ENCODE measurements around the gene RESP18.
A peak's percentile ranks its signal among the peaks of the same experiment; 100 is the strongest.

The RESP18 gene

GRCh38 chr2:219279916-219280516 lies 52.5 kb downstream of the RESP18 start:
- Histone ChIP-seq H3K4me1 (ENCODE audit: low read depth, poor library complexity, severe bottlenecking) (peaks cover 28% of the 10 kb centered on the region), H2AFZ (ENCODE audit: low read depth) (peak overlapping the region; percentile 75), H3K4me2 (peak overlapping the region; percentile 89), H3K9ac (peak overlapping the region; percentile 73; the same call in 1 of the 2 replicates), H3K36me3 (ENCODE audit: insufficient read depth) (no peaks in the 10 kb centered on the region), H3K79me2 (ENCODE audit: insufficient read depth, low read depth) (no peaks in the 10 kb centered on the region), H3K27ac (peak overlapping the region; percentile 80), H3K4me3 (IDR thresholded peaks at IDR 0.05; ENCODE audit: insufficient read depth, low read depth, low read length) (no peak overlapping the region), H4K20me1 (ENCODE audit: insufficient read depth) (no peaks in the 10 kb centered on the region), H3K27me3 (ENCODE audit: insufficient read depth, low read depth) (no peaks in the 10 kb centered on the region)
- no peak for TF ChIP-seq CTCF (conservative IDR thresholded peaks at IDR 0.05; ENCODE audit: low read depth, low read length)

DNA sequence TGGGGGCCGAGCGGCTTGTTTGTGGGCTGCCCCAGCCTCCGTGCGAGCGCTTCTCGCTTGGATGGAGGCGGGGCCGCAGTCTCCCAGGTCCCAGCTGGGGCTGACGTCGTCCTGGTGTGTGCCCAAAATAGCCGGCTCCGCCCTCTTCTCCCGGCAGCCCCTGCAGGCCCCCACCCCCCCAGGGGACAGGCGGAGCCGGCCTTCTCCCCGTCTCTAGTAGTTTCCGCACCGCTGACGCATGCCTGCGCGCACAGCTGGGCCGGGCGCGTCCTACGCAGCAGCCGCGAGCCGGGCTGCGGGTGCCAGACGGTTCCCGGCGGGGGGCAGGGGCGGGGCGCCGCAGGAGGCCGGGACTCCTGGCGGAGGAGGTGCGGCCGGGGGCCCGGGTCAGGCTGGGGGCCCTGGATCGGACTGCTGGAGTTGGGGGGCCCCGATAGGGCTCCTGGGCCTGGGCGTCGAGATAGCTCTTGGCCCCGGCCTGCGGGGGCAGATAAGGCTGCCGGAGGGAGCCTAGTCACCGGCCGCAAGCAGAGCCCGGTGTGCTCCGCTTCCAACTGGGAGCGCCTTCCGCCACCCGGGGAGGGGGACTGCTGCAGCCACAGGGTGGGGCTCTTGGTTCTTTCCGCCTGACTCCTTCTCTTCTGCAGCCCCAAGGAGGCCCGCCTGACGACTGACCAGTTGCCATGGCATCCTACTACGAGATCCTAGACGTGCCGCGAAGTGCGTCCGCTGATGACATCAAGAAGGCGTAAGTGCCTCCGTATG lies 53.2 kb downstream of the RESP18 start, which contains the start of gene DNAJB2:
Gene DNAJB2, plus strand, starts transcription at position 216 of the 765 bp plus-strand sequence. Its CDS starts 468 bp downstream, at position 684.
- H4K20me1 ChIP-seq (ENCODE audit: insufficient read depth), result no peaks in the 10 kb centered on the region
- H3K27ac ChIP-seq, result peak within 1 kb of the TSS; percentile 80

DNA sequence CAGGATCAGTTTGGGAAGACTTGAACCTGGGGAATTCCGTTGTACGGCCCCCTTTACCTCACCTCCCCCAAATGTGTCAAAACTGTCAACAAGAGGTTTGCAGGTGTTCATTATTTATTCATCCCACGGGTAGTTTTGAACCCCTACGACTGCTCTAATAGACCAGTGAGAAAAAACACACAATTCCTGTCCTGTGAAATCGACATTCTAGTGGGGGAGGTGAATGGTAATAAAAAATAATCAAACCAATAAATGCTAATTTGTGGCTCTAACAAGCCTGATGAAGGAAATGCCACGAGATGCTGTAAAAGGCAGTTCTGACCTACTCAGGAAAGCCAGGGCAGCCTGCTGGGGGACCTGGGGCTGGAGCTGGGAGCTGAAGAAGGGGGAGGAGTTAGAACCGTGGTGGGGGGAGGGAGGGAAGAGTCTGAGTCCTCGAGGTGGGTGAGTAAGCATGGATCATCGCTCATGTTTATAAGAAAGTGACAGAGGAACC lies 53.8 kb downstream of the RESP18 start:
- peak overlapping the region; percentile 31; the same call in 1 of the 2 replicates for H3K9ac ChIP-seq
- H2AFZ ChIP-seq (ENCODE audit: low read depth), result peak overlapping the region; percentile 90
- peak overlapping the region; percentile 80 for H3K4me2 ChIP-seq
- H3K27ac ChIP-seq, result peak overlapping the region; percentile 80
- no peaks in the 10 kb centered on the region for H3K36me3 ChIP-seq (ENCODE audit: insufficient read depth)
- H3K4me1 ChIP-seq (ENCODE audit: low read depth, poor library complexity, severe bottlenecking), result peaks cover 28% of the 10 kb centered on the region
- H3K27me3 ChIP-seq (ENCODE audit: insufficient read depth, low read depth), result no peaks in the 10 kb centered on the region
- peak overlapping the region; percentile 70 for H3K4me3 ChIP-seq (IDR thresholded peaks at IDR 0.05; ENCODE audit: insufficient read depth, low read depth, low read length)
- no peaks in the 10 kb centered on the region for H4K20me1 ChIP-seq (ENCODE audit: insufficient read depth)
- no peak for TF ChIP-seq CTCF (conservative IDR thresholded peaks at IDR 0.05; ENCODE audit: low read depth, low read length)
- H3K79me2 ChIP-seq (ENCODE audit: insufficient read depth, low read depth), result no peaks in the 10 kb centered on the region

More for the DNA sequence above, 53.2 kb downstream of the RESP18 start, which contains the start of gene DNAJB2:
- H3K4me3 ChIP-seq (IDR thresholded peaks at IDR 0.05; ENCODE audit: insufficient read depth, low read depth, low read length), result peak within 1 kb of the TSS; percentile 70
- H3K4me1 ChIP-seq (ENCODE audit: low read depth, poor library complexity, severe bottlenecking), result peaks cover 28% of the 10 kb centered on the region
- peak within 1 kb of the TSS; percentile 73 for H3K9ac ChIP-seq
- no peaks in the 10 kb centered on the region for H3K79me2 ChIP-seq (ENCODE audit: insufficient read depth, low read depth)
- no peak; the same call in 1 of the 2 replicates for TF ChIP-seq CTCF (conservative IDR thresholded peaks at IDR 0.05; ENCODE audit: low read depth, low read length)
- H3K36me3 ChIP-seq (ENCODE audit: insufficient read depth), result no peaks in the 10 kb centered on the region
- H3K27me3 ChIP-seq (ENCODE audit: insufficient read depth, low read depth), result no peaks in the 10 kb centered on the region
- peak within 1 kb of the TSS; percentile 89 for H3K4me2 ChIP-seq
- peak within 1 kb of the TSS; percentile 90 for H2AFZ ChIP-seq (ENCODE audit: low read depth)

DNA sequence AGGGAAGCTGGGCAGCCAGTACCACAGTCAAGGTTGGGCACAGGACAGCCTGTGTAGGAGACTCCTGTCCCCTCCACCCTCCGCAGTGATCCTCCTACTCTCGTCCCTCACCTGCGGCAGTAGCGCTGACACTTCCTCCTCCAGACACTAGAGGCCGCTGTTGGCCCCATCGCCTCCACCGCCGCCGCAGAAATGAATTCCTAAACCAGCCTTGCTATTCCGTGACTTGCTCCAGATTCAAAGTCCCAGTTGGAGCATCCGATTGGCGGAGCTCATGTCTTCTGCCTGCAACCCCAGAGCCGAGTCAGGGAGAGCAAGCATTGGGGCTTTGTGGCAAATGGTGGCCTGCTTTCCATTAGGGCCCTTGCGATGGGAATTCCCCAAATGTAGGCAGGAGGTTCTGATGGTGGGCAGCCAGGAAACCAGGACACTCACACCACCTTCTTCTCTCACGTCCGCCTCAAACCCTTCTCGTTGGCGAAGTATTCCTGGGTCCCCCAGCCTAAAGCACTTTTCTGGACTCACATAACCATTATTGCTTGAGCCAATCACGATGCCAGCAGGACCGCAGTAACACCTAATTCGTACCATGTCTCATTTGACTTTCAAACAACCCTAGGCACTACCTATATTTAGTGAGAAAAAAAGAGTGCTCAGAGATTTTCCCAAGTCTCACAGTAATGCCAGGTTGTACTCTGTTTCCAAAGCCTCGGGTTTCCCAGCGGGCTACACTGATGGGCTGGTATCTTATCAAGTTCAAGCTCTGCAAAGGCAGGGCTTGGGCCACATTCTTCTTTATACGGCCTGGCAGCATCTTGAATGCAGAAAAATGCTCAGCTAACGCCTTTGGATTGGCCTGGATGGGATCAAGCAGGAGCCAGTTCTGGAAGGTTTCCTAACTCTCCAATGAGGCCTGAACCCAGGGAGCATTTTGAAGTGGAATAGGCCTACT lies 54.6 kb downstream of the RESP18 start:
- Histone ChIP-seq H3K27me3 (ENCODE audit: insufficient read depth, low read depth) (no peaks in the 10 kb centered on the region), H3K79me2 (ENCODE audit: insufficient read depth, low read depth) (no peaks in the 10 kb centered on the region), H3K27ac (peak overlapping the region; percentile 80), H3K4me3 (IDR thresholded peaks at IDR 0.05; ENCODE audit: insufficient read depth, low read depth, low read length) (no peak overlapping the region), H3K9ac (peak overlapping the region; percentile 31; the same call in 1 of the 2 replicates), H3K36me3 (ENCODE audit: insufficient read depth) (no peaks in the 10 kb centered on the region), H2AFZ (ENCODE audit: low read depth) (peak overlapping the region; percentile 90), H4K20me1 (ENCODE audit: insufficient read depth) (no peaks in the 10 kb centered on the region), H3K4me1 (ENCODE audit: low read depth, poor library complexity, severe bottlenecking) (peaks cover 28% of the 10 kb centered on the region), H3K4me2 (peak overlapping the region; percentile 80)
- peak; percentile 95 for TF ChIP-seq CTCF (conservative IDR thresholded peaks at IDR 0.05; ENCODE audit: low read depth, low read length)
